ENCODE data around the gene GGT1.

DNA sequence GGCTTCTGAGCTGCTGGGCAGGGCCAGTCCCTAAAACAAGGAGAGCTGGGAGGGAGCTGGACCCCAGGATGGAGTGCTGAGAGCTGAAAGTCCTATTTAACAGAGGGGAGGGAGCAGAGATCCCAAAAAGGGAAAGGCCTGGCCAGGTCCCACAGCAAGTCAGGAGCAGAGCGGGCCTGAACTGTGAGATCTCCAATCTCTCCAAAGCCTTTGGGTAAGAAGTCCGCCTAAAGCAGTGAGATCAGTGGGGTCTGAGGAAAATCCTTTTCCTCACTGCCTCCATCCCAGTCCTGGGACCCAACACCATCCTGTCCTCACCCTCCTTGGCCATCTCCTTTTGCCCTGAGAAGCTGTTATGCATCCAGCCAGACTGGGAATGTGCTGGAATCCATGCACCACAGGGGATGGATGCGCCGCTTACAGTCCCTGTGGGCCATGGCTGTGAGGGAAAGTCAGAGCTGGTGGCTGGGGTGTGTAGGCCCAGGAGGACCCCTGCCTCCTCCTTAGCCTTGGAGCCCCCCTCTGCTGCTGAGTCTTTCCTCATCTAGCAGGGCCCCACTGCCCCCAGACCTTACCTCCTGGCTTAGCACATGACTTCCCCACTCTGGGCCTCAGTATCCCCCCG is 18.7 kb upstream of the GGT1 start:
- TF ChIP-seq EZH2 (IDR thresholded peaks at IDR 0.05; ENCODE audit: insufficient read depth, poor library complexity, severe bottlenecking) (no peak), EZH2phosphoT487 (IDR thresholded peaks at IDR 0.05; ENCODE audit: insufficient read depth, low read depth) (no peak)

All from GM23248 (cell line).